Mucosa of rectum (tissue), 2 donors: ENCODE results near the gene ATP5F1D.
A peak's percentile ranks its signal among the peaks of the same experiment; 100 is the strongest.

ENCODE experiments used
- H3K27ac ChIP-seq, 2 donors: one replicate each; pipeline ENCODE4 v1.7.0; 2013; ENCODE audit warnings: inconsistent platforms in 2 of 2, low read depth in 2 of 2, low read length in 2 of 2
- H3K27me3 ChIP-seq, 2 donors: one replicate each; pipeline ENCODE4 v1.7.0; 2013; ENCODE audit warnings: low read length in 2 of 2; ENCODE audit not compliant: control insufficient read depth in 2 of 2, insufficient read depth in 2 of 2
- H3K36me3 ChIP-seq, 2 donors: one replicate each; pipeline ENCODE4 v1.7.0; 2013; ENCODE audit warnings: low read length in 2 of 2; ENCODE audit not compliant: control insufficient read depth in 2 of 2, insufficient read depth in 2 of 2
- H3K4me1 ChIP-seq, 2 donors: one replicate each; pipeline ENCODE4 v1.7.0; 2013; ENCODE audit warnings: low read length in 2 of 2, mild to moderate bottlenecking in 1 of 2; ENCODE audit not compliant: control insufficient read depth in 2 of 2, insufficient read depth in 2 of 2
- H3K4me3 ChIP-seq, 2 donors: one replicate each; pipeline ENCODE4 v1.7.0; 2013; ENCODE audit warnings: low read length in 2 of 2
- H3K9ac ChIP-seq, 2 donors: one replicate each; pipeline ENCODE4 v1.7.0; 2013; ENCODE audit warnings: low read length in 2 of 2, low read depth in 1 of 2, mild to moderate bottlenecking in 1 of 2
- H3K9me3 ChIP-seq, 2 donors: one replicate each; pipeline ENCODE4 v1.7.0; 2013; ENCODE audit warnings: low read length in 2 of 2; ENCODE audit not compliant: control insufficient read depth in 2 of 2
- donor health status: healthy.
- donor health status: Normal muscosa, but diverticular disease.

ATP5F1D gene

DNA sequence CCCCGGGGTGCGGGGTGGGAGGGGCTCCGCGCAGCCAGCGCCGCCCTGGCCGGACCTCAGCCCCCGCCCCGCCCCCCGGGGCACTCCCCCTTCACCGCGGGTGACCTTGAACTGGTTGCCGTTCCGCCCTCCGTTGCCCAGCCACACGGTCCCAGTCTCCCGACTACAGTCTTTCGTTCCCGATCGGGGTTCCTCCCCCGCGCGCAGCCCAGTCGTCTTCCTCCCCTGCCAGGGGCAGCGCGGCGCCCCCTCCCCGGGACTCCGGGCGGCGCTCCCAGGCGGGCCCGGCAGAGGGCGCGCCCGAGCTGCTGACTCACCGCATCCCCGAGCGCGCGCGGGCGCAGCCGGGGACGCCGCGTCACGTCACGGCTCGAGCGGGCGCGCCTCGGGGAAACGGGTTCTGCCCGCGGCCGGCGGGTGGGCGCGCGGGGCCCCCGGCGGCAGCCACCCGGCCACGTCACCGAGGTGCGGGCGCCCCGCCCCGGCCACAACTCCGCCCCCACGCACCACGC lies 7.3 kb downstream of the ATP5F1D start:
- peak overlapping the region; percentile 83 to 91 for H3K9ac ChIP-seq
- H3K4me1 ChIP-seq, result peaks cover 40 to 49% of the 10 kb centered on the region in 2 donors
- no peaks in the 10 kb centered on the region for H3K9me3 ChIP-seq
- peak overlapping the region; percentile 67 to 79 for H3K4me3 ChIP-seq
- H3K27me3 ChIP-seq, result no peaks in the 10 kb centered on the region
- H3K36me3 ChIP-seq, result peaks cover 4% of the 10 kb centered on the region in 2 donors
- peak overlapping the region; percentile 99 for H3K27ac ChIP-seq

DNA sequence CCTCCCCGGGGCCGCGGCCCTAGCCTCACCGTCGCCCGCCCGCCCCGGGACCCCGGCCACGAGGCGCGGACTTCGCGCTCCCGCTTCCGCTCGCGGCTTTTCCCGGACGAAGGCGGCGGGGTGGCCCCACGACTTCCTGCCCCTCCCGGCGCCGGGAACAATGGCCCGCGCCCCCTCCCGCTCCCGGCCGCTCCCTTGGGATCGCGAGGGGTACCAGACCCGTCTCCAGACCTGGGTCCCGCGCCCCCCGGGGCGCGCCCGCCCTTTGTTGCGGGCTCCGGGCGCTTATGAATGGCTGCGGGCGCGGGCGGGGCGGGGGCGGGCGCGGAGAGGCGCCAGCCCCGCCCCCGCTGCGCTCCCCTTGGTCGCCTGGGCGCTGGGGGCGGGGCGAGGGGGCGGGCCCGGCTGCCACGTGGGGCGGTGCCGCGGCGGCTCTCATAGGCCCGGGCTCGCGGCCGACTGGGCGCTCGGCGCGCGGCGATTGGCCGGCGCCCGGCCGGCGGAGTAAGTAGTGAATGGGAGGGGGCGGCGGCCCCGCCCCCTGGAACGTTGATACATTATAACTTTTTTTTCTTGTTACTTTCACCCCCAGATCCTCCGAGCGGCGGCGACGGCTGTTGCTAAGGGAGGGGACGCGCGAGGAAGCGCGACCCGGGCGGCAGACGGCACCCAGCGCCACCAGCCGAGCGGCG lies 7.9 kb downstream of the ATP5F1D start:
- Histone ChIP-seq H3K9me3 (no peaks in the 10 kb centered on the region), H3K4me1 (peaks cover 40 to 49% of the 10 kb centered on the region in 2 donors), H3K9ac (peak overlapping the region; percentile 83 to 92), H3K27ac (peak overlapping the region; percentile 99), H3K36me3 (peaks cover 6 to 10% of the 10 kb centered on the region in 2 donors), H3K27me3 (no peaks in the 10 kb centered on the region), H3K4me3 (peak overlapping the region; percentile 69 to 86)

DNA sequence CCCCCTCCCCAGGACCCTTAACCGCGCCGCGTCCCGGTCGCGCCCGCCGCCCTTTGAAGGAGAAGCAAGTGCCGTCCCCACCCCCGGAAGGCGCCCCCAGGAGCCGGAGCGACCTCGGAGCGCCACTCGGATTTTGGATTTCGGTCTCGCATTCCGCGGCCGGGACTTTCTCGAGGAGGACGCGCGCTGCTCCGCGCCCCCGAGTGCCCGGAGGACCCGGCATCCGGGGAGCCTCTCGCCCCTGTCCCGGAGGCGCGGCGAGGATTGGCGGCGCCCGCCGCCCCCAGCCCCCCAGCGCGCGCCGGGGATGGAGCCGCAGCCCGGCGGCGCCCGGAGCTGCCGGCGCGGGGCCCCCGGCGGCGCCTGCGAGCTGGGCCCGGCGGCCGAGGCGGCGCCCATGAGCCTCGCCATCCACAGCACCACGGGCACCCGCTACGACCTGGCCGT lies 8.5 kb downstream of the ATP5F1D start:
- peak overlapping the region; percentile 74 to 92 for H3K9ac ChIP-seq

GRCh38 chr19:1250437-1251260 lies 9.1 kb downstream of the ATP5F1D start:
- Histone ChIP-seq H3K9ac (peak overlapping the region; percentile 87 to 92), H3K27ac (peak overlapping the region; percentile 96 to 99), H3K27me3 (no peaks in the 10 kb centered on the region), H3K36me3 (peaks cover 18 to 22% of the 10 kb centered on the region in 2 donors), H3K9me3 (no peaks in the 10 kb centered on the region), H3K4me3 (peak overlapping the region; percentile 76 to 86), H3K4me1 (peaks cover 37 to 49% of the 10 kb centered on the region in 2 donors)

More for the DNA sequence above, 8.5 kb downstream of the ATP5F1D start:
- peaks cover 38 to 49% of the 10 kb centered on the region in 2 donors for H3K4me1 ChIP-seq
- H3K36me3 ChIP-seq, result peaks cover 12 to 16% of the 10 kb centered on the region in 2 donors
- H3K27me3 ChIP-seq, result no peaks in the 10 kb centered on the region
- peak overlapping the region; percentile 69 to 86 for H3K4me3 ChIP-seq
- no peaks in the 10 kb centered on the region for H3K9me3 ChIP-seq
- H3K27ac ChIP-seq, result peak overlapping the region; percentile 96 to 99

- H3K4me1 ChIP-seq, result peaks cover 33 to 47% of the 10 kb centered on the region in 2 donors
- H3K36me3 ChIP-seq, result peaks cover 24 to 30% of the 10 kb centered on the region in 2 donors
- peak overlapping the region; percentile 76 to 86 for H3K4me3 ChIP-seq
- H3K9me3 ChIP-seq, result no peaks in the 10 kb centered on the region
- H3K27ac ChIP-seq, result peak overlapping the region; percentile 96 to 99
- no peaks in the 10 kb centered on the region for H3K27me3 ChIP-seq
- H3K9ac ChIP-seq, result peak overlapping the region; percentile 87 to 92
These were observed 10.0 kb downstream of the ATP5F1D start for GRCh38 chr19:1251330-1252220.

GRCh38 chr19:1252221-1252820 lies 10.8 kb downstream of the ATP5F1D start:
- peak overlapping the region; percentile 72 to 92 for H3K9ac ChIP-seq
- peak overlapping the region; percentile 96 to 99 for H3K27ac ChIP-seq
- no peaks in the 10 kb centered on the region for H3K27me3 ChIP-seq
- H3K9me3 ChIP-seq, result no peaks in the 10 kb centered on the region
- peak overlapping the region; percentile 76 to 86 for H3K4me3 ChIP-seq
- H3K4me1 ChIP-seq, result peaks cover 37 to 50% of the 10 kb centered on the region in 2 donors
- peaks cover 30 to 36% of the 10 kb centered on the region in 2 donors for H3K36me3 ChIP-seq

DNA sequence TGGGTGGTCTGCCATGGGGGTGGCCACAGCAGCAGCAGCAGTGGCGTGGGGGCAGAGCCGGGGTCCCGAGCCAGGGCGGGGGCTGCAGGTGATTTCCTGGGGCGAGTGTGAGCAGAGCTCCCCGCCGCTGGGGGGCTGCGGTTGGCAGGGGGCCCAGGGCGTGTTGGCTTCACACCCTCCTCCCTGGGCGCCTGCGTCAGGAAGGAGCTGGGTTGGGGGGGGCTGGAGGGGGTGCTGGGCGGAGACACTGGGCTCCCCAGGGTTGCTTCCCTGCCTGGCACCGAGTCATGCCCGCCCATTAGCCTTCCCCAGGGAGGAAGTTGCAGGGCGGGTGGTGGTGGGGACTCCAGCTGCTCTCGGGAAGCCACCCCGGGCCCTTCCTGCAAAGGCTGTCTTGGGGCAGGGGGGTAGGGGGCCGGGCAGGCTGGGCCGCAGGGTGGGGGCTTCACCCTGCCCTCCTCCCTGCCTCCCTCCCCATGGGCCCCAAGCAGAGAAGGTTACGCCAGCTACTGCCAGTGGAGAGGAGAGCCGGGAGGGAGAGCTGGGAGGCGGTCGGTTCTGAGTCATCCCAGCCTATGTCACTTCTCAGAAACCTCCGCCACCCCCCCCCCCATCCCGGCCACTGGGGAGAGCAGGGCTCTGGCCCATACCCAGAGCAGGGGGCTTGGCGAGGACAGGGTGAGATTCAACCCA lies 11.4 kb downstream of the ATP5F1D start:
- Histone ChIP-seq H3K4me1 (peaks cover 37 to 51% of the 10 kb centered on the region in 2 donors), H3K9me3 (no peaks in the 10 kb centered on the region), H3K27me3 (no peaks in the 10 kb centered on the region), H3K9ac (peak overlapping the region; percentile 72 to 92), H3K27ac (peak overlapping the region; percentile 96 to 99), H3K36me3 (peaks cover 33 to 41% of the 10 kb centered on the region in 2 donors), H3K4me3 (peak overlapping the region; percentile 55 to 86)

GRCh38 chr19:1253514-1254080 lies 12.0 kb downstream of the ATP5F1D start:
- H3K9ac ChIP-seq, result peak overlapping the region; percentile 56 to 92
- H3K9me3 ChIP-seq, result no peaks in the 10 kb centered on the region
- H3K4me3 ChIP-seq, result peak overlapping the region; percentile 55 to 86
- no peaks in the 10 kb centered on the region for H3K27me3 ChIP-seq
- peaks cover 33 to 41% of the 10 kb centered on the region in 2 donors for H3K36me3 ChIP-seq
- peaks cover 41 to 54% of the 10 kb centered on the region in 2 donors for H3K4me1 ChIP-seq
- peak overlapping the region; percentile 96 to 99 for H3K27ac ChIP-seq
